ENCODE results near the gene EEF2K. TPM values are rescaled to one million over a fixed set of nuclear protein-coding genes. Genes with fewer than 3 reads are reported as not detected.

Gene EEF2K
- total and polyA plus RNA-seq, 2 donors from 2014 or later, result 2.8 to 28.1 TPM

DNA sequence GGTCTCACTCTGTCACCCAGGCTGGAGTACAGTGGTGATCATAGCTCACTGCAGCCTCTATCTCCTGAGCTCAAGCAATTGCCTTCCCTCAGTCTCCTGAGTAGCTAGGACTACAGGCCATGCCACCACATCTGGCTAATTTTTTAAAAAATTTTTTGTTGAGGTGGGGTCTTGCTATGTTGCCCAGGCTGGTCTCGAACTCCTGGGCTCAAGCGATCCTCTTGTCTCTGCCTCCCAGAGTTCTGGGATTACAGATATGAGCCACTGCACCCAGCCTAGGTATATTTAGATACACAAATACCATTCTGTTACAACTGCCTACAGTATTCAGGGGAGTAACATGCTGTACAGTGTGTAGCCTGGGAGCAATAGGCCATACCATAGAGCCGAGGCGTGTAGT lies 105.4 kb downstream of the EEF2K start:
- TF ChIP-seq CTCF (IDR thresholded peaks at IDR 0.05; ENCODE audit: borderline replicate concordance, extremely low read depth, insufficient read depth), result no peak
- Histone ChIP-seq H3K27me3 (ENCODE audit: control insufficient read depth, insufficient read depth, low read length) (no peaks in the 10 kb centered on the region), H3K4me3 (ENCODE audit: low read length in 3 of 3) (no peak overlapping the region), H3K9ac (ENCODE audit: low read length in 3 of 3) (no peak overlapping the region), H3K27ac (ENCODE audit: low read depth in 2 of 2, low read length in 2 of 2) (no peak overlapping the region), H3K36me3 (ENCODE audit: control insufficient read depth in 2 of 3, insufficient read depth in 3 of 3, low read length in 3 of 3) (peaks cover 5 to 50% (median 29%) of the 10 kb centered on the region in 3 donors), H3K9me3 (ENCODE audit: control insufficient read depth in 2 of 3, insufficient read depth in 1 of 3, low read length in 3 of 3) (no peaks in the 10 kb centered on the region), H3K4me1 (ENCODE audit: control insufficient read depth in 2 of 3, insufficient read depth in 2 of 3, low read depth in 1 of 3, low read length in 3 of 3) (no peaks in the 10 kb centered on the region)
- intact Hi-C loops (cut with DNase I), result no loop called here
- DNase-seq (no peak), FAIRE-seq (no peak)

- DNase-seq (peak in 2 of 5 donors; percentile 23 to 67), FAIRE-seq (no peak)
- intact Hi-C loops (cut with DNase I), result no loop called here
- peaks cover 5 to 34% (median 26%) of the 10 kb centered on the region in 3 donors for H3K36me3 ChIP-seq (ENCODE audit: control insufficient read depth in 2 of 3, insufficient read depth in 3 of 3, low read length in 3 of 3)
- H3K4me3 ChIP-seq (ENCODE audit: low read length in 3 of 3), result no peak overlapping the region
- H3K27ac ChIP-seq (ENCODE audit: low read depth in 2 of 2, low read length in 2 of 2), result no peak overlapping the region
- no peaks in the 10 kb centered on the region for H3K27me3 ChIP-seq (ENCODE audit: control insufficient read depth, insufficient read depth, low read length)
- H3K4me1 ChIP-seq (ENCODE audit: control insufficient read depth in 2 of 3, insufficient read depth in 2 of 3, low read depth in 1 of 3, low read length in 3 of 3), result no peaks in the 10 kb centered on the region
- TF ChIP-seq CTCF (IDR thresholded peaks at IDR 0.05; ENCODE audit: borderline replicate concordance, extremely low read depth, insufficient read depth), result no peak
- H3K9me3 ChIP-seq (ENCODE audit: control insufficient read depth in 2 of 3, insufficient read depth in 1 of 3, low read length in 3 of 3), result no peaks in the 10 kb centered on the region
- H3K9ac ChIP-seq (ENCODE audit: low read length in 3 of 3), result no peak overlapping the region
Observed at GRCh38 chr16:22312897-22313781, 107.1 kb downstream of the EEF2K start.

GRCh38 chr16:22313876-22314470 lies 107.9 kb downstream of the EEF2K start:
- intact Hi-C loops (cut with DNase I), result no loop called here
- FAIRE-seq, result no peak

More at GRCh38 chr16:22313876-22314470, 107.9 kb downstream of the EEF2K start:
- H3K27ac ChIP-seq (ENCODE audit: low read depth in 2 of 2, low read length in 2 of 2), result no peak overlapping the region
- H3K4me3 ChIP-seq (ENCODE audit: low read length in 3 of 3), result no peak overlapping the region
- peak in 1 of 5 donors; percentile 12 for DNase-seq
- H3K9me3 ChIP-seq (ENCODE audit: control insufficient read depth in 2 of 3, insufficient read depth in 1 of 3, low read length in 3 of 3), result no peaks in the 10 kb centered on the region
- H3K36me3 ChIP-seq (ENCODE audit: control insufficient read depth in 2 of 3, insufficient read depth in 3 of 3, low read length in 3 of 3), result peaks cover 5 to 27% (median 23%) of the 10 kb centered on the region in 3 donors
- TF ChIP-seq CTCF (IDR thresholded peaks at IDR 0.05; ENCODE audit: borderline replicate concordance, extremely low read depth, insufficient read depth), result no peak
- no peak overlapping the region for H3K9ac ChIP-seq (ENCODE audit: low read length in 3 of 3)
- H3K4me1 ChIP-seq (ENCODE audit: control insufficient read depth in 2 of 3, insufficient read depth in 2 of 3, low read depth in 1 of 3, low read length in 3 of 3), result no peaks in the 10 kb centered on the region
- H3K27me3 ChIP-seq (ENCODE audit: control insufficient read depth, insufficient read depth, low read length), result no peaks in the 10 kb centered on the region

Data from kidney (tissue), 14 donors.